DMS 273 (cell line): ENCODE data around the gene MOSMO.
"Not testable (repeated sequence)": the region's sequence is repeated elsewhere in the genome, so short reads cannot be mapped to it uniquely, and the experiment has no call there.

ENCODE experiments used
- DNase-seq: peaks from one replicate; lab custom pipeline; 2025; ENCODE audit not compliant: unreplicated experiment; lab: John Stamatoyannopoulos, UW

MOSMO gene

DNA sequence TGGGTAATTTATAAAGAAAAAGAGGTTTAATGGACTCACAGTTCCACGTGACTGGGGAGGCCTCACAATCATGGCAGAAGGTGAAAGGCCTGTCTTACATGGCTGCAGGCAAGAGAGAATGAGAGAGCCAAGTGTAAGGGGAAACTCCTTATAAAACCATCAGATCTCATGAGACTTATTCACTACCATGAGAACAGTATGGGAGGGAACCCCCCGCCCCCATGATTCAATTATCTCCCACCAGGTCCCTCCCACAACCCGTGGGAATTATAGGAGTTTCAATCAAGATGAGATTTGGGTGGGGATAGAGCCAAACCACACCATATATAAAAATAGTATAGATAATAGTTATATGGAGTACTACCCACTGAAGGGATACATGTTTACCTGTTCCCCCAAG lies 36.0 kb downstream of the MOSMO start:
- not testable (repeated sequence) for DNase-seq

DNA sequence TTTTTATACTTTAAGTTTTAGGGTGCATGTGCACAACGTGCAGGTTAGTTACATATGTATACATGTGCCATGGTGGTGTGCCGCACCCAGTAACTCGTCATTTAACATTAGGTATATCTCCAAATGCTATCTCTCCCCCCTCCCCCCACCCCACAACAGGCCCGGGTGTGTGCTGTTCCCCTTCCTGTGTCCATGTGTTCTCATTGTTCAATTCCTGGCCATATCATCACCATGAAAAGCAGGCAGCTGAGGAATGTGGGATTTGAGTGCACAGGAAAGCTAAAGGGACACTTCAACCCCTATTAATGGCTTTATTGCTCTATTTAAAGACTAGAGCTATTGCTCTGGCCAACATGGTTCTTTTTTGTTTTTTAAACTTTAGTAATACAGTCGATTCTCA lies 38.0 kb downstream of the MOSMO start:
- DNase-seq, result not testable (repeated sequence)

DNA sequence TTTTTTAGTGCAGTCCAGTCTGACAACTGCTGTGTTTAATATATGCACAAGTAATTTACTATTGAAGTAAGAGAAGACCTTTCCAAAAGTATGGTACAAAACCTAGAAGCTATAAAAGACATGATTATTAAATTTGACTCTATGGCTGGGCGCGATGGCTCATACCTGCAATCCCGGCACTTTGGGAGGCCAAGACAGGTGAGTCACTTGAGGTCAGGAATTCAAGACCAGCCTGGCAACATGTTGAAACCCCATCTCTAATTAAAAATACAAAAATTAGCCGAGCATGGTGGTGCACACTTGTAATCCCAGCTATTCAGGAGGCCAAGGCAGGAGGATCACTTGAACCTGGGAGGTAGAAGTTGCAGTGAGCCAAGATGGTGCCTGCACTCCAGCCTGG lies 43.1 kb downstream of the MOSMO start:
- DNase-seq, result no peak

DNA sequence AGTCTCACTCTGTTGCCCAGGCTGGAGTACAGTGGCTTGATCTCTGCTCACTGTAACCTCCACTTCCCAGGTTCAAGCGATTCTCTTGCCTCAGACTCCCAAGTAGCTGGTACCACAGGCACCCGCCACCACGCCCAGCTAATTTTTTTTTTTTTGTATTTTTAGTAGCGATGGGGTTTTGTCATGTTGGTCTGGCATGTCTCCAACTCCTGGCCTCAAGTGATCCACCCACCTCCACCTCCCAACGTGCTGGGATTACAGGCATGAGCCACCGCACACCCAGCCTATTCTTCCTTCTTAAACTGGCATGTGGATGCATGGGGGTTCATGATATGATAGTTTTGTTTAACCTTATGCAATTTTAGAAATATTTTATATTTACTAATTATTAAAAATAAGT lies 45.1 kb downstream of the MOSMO start:
- DNase-seq, result no peak

DNA sequence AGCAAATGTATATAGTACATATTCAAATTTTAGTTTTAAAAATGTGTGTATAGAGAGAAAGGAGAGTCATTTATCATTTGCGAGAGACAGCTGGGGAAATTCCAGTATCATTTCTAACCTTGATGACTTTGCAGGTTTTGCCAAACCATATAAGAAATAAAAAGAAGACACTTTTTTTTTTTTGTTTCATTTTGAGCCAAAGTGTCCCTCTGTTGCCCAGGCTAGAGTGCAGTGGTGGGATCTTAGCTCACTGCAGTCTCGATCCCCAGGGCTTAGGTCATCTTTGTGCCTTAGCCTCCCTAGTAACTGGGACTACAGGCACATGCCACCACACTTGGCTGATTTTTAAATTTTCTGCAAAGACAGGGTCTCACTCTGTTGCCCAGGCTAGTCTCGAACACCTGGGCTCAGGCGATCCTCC lies 46.0 kb downstream of the MOSMO start:
- DNase-seq, result no peak

DNA sequence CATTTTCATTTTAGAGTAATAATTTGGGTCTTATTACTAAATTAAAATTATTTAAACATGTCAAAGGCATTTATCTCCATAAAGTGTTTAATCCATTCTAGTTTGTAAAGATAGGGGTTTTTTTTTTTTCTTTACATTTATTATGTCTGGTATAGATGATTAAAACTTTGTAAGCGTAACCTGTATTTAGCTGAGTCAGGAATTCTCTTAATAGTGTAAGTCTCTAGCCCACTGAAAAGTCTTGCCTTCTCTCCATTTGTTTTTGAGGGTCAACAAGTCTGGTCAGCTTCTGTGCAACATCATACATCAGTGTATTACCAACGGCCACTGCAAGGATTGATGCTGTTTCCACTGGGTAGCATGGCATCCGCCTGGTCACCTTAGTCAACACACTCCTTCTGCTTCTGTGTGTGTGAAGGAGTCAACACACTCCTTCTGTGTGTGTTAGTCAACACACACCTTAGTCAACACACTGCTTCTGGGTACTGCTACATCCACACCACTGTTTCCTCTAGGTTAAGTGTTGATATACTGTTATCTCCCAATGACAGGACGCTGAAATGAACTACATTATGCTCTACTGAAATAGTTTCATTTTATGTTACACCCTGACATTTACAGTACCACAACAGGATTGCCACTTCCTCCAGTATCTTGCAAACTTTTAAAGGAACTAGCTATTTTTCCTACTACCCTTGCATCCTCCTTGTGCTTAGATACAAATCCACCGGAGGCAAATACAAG lies 47.1 kb downstream of the MOSMO start:
- no peak for DNase-seq

DNA sequence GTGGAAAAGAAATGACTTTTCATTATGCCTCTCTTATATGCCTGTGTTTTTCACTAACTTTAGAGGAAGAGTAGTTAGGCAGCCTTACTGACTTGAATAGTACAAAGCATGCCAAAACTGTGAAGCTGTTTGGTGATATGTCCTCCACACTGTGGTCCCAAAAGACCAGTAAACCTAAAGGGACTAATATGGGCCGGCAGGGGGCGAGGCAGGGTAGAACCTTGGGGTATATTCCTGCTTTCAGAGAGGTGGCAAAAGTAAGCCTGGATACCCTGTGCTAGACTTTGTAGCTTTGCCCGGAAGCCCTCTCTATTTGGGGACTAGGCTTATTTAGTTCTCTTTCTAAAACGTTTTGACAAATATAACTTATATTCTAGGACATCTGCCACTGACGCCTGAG lies 48.0 kb downstream of the MOSMO start:
- no peak for DNase-seq

DNA sequence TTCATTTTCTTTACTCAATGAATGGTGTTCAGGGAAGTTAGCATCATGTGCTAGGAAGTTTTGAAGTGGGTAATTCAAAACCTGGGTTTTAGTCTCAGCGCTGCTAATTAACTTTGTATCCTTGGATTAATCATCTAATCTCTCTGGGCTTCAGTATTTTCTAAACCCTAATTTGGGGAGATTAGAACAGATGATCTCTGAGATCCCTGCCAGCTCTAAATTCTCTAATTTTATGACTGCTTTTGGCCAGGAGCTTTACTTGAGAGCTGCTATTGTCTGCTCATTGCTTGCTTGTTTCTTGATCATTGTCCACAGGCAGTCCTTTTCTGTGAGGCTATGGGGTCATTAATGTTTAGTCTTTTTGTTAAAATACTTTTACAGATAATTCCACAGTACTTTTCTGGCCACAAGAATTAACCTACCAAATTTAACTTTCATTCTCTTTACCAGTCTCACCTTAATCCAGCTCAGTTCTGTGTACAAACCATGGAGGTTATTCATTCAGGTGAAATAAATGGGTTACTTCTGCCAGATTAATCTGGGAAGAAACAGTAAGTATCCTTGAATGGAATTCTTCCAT lies 56.1 kb downstream of the MOSMO start:
- no peak for DNase-seq

DNA sequence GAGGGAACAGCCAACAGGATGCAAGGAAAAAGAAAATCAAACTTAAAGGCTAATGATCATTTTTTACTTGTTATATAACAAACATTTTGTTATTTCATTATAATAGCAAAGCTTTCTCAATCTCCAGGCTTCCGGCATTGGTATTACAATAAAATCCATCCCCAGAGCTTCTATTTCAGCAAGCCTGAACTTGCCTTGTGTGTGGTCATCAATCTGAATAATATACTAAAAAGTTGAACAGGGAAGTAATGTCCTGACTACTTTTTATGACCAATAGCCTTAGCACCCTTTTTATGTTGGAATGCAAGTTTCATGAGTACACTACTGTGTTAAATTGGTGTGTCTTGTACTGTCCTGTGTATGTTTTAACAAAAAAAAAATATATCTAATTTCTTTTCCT lies 57.3 kb downstream of the MOSMO start:
- no peak for DNase-seq

DNA sequence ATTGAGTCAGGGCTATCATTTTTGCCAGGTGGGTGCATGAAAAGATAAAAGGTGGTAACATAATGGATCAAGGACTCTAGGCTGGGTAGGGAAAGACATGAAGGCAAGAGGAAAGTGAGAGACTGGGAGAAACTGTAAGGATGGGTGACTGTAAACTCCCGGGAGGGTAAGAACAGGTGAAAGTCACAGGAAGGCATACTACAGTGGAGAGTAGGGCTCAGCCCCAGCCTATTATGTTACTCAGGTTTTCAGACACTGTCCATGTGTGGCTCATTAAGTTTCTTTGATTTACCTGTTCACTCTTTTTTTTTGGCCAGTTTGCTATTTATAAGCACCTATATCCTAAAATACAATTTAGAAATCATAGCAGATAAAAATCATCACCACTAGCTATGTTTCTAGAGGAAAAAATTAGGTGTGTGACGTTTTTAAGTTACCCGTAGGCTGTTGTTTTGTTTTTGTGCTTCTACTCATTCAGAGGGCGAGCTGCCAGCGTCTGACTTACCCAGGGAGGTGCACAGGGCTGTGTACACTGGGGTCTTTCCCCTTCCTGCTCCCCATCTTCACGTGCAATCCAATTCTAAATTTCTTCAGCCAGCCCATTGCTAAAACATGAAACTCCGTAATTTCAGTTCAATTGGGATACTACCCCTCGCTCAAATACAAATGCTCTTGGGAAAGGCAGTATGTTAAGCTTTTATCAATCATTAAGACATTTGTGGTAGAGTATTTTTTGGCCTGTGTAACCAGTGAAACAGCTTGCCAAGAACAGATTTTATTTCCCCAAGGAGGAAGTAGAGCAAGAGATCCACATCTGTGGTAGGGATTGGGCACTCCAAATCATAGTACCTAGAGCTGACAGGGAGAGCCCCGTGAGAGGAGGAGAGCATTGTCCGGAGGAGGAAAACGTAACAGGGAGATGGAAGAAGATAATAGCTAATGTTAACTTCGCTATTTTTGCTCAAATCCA lies 62.7 kb downstream of the MOSMO start:
- peak; percentile 86 for DNase-seq

DNA sequence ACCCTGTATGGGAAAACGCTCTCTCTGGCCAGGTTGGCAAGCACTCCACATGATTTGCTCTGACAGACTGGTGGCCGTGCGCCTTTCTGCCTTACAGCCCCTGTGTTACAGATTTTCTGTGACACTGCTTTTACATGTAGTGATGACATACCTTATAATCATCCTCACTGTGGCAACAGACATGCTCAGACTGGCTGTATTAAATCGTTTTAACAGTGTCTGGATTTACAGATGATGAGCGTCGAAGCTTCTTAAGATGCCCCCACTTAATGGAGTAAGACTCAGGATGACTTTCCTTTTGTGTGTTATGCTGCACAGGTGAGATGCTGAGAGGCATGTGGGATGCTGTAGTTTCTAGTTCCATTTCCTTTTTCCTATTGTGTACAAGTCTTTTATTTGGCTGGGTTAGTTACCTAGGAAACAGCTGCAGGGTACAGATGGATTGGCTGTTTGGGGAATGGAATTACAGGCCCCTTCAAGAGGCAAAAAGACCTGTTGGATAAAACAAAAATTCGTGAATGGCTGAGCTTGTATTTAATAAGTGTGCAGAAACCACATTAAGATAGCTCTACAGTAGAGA lies 63.5 kb downstream of the MOSMO start:
- peak; percentile 45 for DNase-seq

DNA sequence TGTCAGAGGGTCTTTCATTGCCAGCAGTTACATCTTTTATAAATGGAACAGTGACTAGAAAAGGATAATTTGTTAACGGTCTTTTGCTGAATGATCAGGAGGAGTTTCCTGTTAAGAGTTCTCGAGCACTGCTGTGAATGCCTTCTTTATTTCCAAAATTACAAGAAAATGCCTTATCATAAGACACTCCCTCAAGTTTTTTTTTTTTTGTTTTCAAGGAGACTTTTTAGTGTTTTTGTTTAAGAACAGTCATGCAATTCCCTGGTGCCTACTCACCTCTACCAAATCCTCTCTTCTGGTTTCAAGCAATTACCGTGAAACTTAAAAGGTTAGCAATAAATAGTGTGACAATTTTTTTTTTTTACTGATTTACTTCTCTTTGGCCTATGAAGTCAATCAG lies 65.4 kb downstream of the MOSMO start:
- DNase-seq, result no peak

DNA sequence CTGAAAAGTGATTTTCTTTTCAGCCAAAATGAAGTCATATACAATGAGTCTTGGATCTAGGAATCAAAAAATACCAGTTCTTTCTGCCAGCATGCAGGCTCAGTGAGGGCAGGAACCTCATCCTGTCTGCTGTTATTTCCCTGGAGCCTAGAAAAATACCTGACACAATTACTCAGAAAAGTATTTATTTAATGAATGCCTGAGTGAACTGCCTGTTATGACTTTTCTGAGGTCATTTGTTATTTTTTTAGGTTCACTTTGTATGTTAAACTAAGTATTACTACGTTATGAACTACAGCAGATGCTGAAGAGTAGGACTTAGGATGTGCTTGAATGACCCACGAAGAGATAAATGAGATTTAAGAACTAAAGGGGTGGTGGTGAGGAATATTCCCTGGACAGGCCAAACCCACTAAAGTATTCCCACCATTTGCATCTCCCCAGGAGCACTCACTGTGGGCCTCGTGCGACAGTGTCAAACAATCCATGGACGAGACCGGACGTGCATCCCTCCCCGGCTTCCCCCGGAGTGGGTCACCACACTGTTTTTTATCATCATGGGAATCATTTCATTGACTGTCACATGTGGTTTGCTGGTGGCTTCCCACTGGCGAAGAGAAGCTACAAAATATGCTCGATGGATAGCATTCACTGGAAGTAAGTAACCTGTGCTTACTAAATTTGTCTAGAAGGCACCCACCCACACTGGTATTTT lies 67.3 kb downstream of the MOSMO start:
- DNase-seq, result no peak

DNA sequence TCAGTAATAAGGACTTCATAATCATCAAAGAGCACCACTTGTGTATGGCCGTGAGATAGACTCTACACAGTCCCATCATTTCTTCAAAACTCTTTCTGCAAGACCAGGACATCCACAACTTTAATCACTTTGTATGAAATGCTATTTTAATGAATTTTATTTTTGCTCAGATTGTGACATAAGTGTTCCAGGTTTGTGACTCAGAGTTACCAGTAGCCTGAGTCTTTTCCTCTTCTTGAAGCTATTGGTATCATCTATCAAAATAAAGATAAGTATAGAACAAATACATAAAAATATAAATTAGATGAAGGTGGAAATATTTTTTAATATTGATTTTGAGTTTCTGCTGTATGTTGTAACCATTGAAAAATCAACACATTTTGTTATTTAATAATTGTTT lies 67.9 kb downstream of the MOSMO start:
- no peak for DNase-seq

DNA sequence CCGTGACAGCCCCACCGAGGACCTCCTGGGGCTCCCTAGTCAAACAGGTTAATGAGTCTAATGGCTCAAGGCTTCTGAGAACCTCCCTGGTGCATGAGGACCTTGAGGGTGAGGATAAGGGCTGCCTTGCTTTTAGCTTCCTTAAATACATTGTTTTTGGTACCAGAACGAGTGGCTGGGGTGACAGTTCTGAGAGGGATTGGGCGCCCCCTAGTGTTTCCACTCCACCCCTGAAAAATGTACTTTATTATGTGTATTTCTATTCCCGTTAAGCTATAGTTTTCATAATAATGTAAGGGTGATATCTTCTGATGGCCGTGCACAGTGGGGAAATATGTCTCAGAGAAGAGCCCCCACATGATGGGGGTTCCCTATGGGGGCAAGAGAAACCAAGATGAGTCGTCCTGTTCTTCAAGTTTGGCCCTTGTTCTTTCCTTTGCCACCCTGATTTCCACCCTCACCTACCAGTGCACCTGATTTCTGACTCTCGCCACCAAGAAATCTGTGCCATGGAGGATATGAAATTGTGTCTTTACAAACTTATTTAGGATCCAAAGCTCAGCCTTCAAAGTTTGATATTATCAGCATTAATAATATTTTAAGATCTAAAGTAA lies 69.9 kb downstream of the MOSMO start:
- peak; percentile 76 for DNase-seq

DNA sequence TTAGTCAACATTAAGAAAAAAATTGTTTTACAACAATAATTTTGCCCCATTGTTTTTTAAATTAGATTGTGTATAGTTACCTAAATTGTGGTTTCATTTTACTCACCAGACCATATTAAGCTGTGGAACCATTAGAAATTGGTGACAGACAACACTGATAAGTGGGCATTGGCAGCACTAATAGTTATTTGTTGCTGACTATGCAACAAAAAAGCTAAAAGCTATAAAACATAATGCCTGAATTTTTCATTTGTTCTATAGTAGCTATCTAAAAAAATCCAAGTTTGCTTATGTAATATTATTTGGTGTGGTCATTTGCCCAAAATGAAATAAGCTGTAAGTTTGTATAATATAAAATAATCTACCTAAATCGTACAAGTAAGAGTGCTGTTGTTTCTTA lies 70.7 kb downstream of the MOSMO start:
- DNase-seq, result no peak

DNA sequence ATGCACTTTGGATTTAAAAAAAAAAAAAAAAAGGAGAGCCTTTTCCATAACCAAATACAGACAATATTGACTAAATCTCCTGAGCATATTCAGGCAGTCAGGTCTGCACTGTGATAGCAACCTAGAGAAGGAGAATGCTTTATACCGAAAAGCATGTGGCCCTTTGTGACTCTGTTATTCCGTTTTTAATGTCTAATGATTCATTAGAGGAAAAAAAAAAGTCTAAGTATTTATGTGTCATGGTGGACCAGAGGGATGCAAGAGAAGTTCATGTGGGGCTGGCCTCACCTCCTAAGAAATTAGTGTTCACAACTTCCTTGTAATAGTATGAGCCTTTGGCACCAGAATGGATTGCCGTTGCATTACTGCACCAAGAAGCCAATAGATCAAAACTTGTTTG lies 73.1 kb downstream of the MOSMO start:
- no peak for DNase-seq

DNA sequence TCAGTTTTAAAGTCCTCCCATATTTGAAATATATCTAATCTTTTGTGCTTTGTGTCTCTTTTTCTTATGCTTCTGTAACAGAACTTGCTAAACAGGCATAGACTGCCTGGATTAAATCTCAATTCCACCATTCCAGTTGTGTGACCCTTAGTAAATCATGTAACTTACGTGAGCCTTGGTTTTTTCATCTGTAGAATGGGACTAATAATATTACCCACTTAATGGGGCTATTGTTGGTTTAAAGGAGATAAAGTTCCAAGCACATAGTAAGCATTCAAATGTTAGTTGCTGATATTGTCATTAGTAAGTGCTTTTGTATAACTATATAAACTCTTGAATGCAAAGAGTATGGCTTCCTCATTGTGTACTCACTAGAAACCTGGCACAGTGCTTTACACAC lies 78.5 kb downstream of the MOSMO start:
- no peak for DNase-seq

DNA sequence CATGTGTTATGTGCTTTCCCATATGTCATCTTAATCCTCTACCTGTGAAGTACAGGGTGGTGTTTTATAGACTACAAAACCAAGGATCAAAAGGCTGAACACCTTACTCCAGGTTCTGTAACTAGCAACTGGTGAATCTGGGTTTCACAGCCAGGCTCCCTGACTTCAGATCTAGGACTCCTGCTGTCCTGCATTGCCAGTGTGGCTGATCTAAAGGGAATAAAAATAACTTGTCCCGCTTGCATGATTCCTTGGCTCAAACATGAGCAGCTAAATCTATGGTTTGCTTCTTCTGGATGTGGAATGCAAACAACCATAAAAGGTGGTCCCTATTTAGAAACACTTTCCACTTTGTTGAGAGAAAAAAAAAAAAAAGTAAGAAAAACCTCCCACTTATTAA lies 80.7 kb downstream of the MOSMO start:
- no peak for DNase-seq

DNA sequence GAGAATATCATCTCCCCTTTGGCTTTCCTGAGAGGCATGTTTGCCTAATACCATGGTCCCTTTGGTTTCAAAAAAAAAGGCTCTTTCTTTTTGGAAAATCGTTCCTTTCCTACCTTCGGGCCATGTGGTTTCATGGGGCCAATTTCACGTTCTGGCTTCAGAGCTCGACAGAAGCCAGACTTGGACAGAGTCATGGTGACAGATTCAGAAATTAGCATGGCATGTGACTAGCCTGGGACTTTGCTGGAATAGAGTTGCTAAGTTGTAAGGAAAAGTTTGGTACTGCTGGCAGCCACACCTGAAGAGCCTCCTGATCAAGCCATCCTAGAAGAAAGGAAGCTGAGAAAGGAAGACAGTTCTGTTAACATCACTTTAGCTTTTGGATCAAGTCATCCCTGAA lies 82.0 kb downstream of the MOSMO start:
- no peak for DNase-seq
